K562 (cell line): ENCODE measurements around the gene MKRN2OS. TPM values are rescaled to one million over a fixed set of nuclear protein-coding genes. Genes with fewer than 3 reads are reported as not detected.

ENCODE experiments used
- CBFA2T2 ChIP-seq: fragments of 450-650 bp; conservative IDR thresholded peaks from 2 replicates; pipeline ENCODE4 v1.6.1; 2017; ENCODE audit warnings: mild to moderate bottlenecking
- CBFA2T3 ChIP-seq: fragments of 450-650 bp; IDR thresholded peaks from 2 replicates; pipeline ENCODE4 v1.6.1; 2017
- CEBPB ChIP-seq: fragments of 450-650 bp; IDR thresholded peaks from 2 replicates; pipeline ENCODE4 v1.6.1; 2016; ENCODE audit warnings: missing genetic modification characterization, missing compliant biosample characterization
- CEBPG ChIP-seq, 3 experiments: fragments of 200-800 bp in 1 of 3; sonication (Bioruptor generic) in 1 of 3; sonication (generic) in 1 of 3; formaldehyde crosslinking in 1 of 3; IDR thresholded peaks in 2 of 3; conservative IDR thresholded peaks in 1 of 3; 2 replicates each; pipeline versions ENCODE4 v1.6.1 to v1.8.0; 2016 to 2022; ENCODE audit warnings: missing compliant biosample characterization in 2 of 3, missing genetic modification characterization in 2 of 3, mild to moderate bottlenecking in 1 of 3, missing genetic modification reagents in 1 of 3
- CHAMP1 ChIP-seq: fragments of 450-650 bp; IDR thresholded peaks from 2 replicates; pipeline ENCODE4 v1.6.1; 2016; ENCODE audit warnings: mild to moderate bottlenecking
- DNMT1 ChIP-seq: fragments of 450-650 bp; IDR thresholded peaks from 2 replicates; pipeline ENCODE4 v1.6.1; 2016; ENCODE audit warnings: antibody characterized with exemption, mild to moderate bottlenecking
- ETS2 ChIP-seq: IDR thresholded peaks from 2 replicates; pipeline ENCODE4 v1.6.1; 2016; ENCODE audit warnings: borderline replicate concordance, missing genetic modification characterization, mild to moderate bottlenecking, moderate library complexity, missing compliant biosample characterization; ENCODE audit not compliant: poor library complexity, severe bottlenecking
- JUNB ChIP-seq: fragments of 450-650 bp; formaldehyde crosslinking; conservative IDR thresholded peaks from 2 replicates; pipeline ENCODE4 v1.4.0; 2020; ENCODE audit warnings: mild to moderate bottlenecking
- MNT ChIP-seq, 2 experiments: fragments of 450-650 bp; conservative IDR thresholded peaks; 2 replicates each; pipeline ENCODE4 v1.6.1; 2017; ENCODE audit warnings: mild to moderate bottlenecking in 2 of 2, moderate library complexity in 2 of 2
- PCBP1 ChIP-seq: fragments of 200-400 bp; formaldehyde crosslinking; IDR thresholded peaks from 2 replicates; pipeline ENCODE4 v1.6.1; 2018; ENCODE audit warnings: mild to moderate bottlenecking, low read depth, low read length; ENCODE audit not compliant: poor library complexity, severe bottlenecking
- PHB2 ChIP-seq: fragments of 450-650 bp; IDR thresholded peaks from 2 replicates; pipeline ENCODE4 v1.6.1; 2017; ENCODE audit warnings: low read depth
- PYGO2 ChIP-seq: fragments of 450-650 bp; IDR thresholded peaks from 2 replicates; pipeline ENCODE4 v1.6.1; 2016; ENCODE audit warnings: mild to moderate bottlenecking, missing genetic modification characterization, moderate library complexity, missing compliant biosample characterization
- SIX5 ChIP-seq, 2 experiments: IDR thresholded peaks; 2 replicates each; pipeline ENCODE4 v1.6.1; 2011; ENCODE audit warnings: low read length in 2 of 2, borderline replicate concordance in 1 of 2, low read depth in 1 of 2, mild to moderate bottlenecking in 1 of 2, moderate library complexity in 1 of 2; ENCODE audit not compliant: insufficient read depth in 1 of 2
- TEAD4 ChIP-seq, 2 experiments: sonication (generic) in 1 of 2; formaldehyde crosslinking in 1 of 2; IDR thresholded peaks; 2 replicates each; pipeline versions ENCODE4 v1.6.1 to v1.8.0; 2012 to 2022; ENCODE audit warnings: borderline replicate concordance in 1 of 2, inconsistent platforms in 1 of 2, low read length in 1 of 2, mild to moderate bottlenecking in 1 of 2, missing genetic modification reagents in 1 of 2
- TGIF2 ChIP-seq: sonication (generic); formaldehyde crosslinking; IDR thresholded peaks from 2 replicates; pipeline ENCODE4 v1.8.1; 2022; ENCODE audit warnings: mild to moderate bottlenecking, missing genetic modification reagents, moderate library complexity
- YY1 ChIP-seq, 3 experiments: IDR thresholded peaks; 2 replicates each; pipeline ENCODE4 v1.6.1; 2011; ENCODE audit warnings: low read length in 2 of 3, mild to moderate bottlenecking in 2 of 3, moderate library complexity in 2 of 3, borderline replicate concordance in 1 of 3, control low read depth in 1 of 3, low read depth in 1 of 3; ENCODE audit not compliant: insufficient read depth in 3 of 3, insufficient replicate concordance in 2 of 3, control insufficient read depth in 1 of 3, insufficient read length in 1 of 3; ENCODE audit errors: extremely low read depth in 1 of 3
- ZNF384 ChIP-seq: IDR thresholded peaks from 2 replicates; pipeline ENCODE4 v1.6.1; 2012; ENCODE audit warnings: low read depth, low read length, improper control_type of control experiment
- ZNF436 ChIP-seq: fragments of 250-450, 450-650 bp; sonication (Bioruptor Pico); formaldehyde crosslinking; IDR thresholded peaks from 2 replicates; pipeline ENCODE4 v1.7.0; 2020; ENCODE audit warnings: mild to moderate bottlenecking
- ZNF655 ChIP-seq: fragments of 250-450 bp; sonication (Bioruptor Pico); IDR thresholded peaks from 2 replicates; pipeline ENCODE4 v1.5.0; 2021
- polyA plus RNA-seq, 8 experiments: library from polyadenylated mRNA; depleted of rRNA in 4 of 8; stranded (reverse) in 5 of 8; unstranded in 3 of 8; fragments of >200 nt; fragmentation: Nextera tagmentation in 2 of 8; fragmentation: Illumina TruSeq in 1 of 8; extraction: Ambion mirVana in 2 of 8; extraction: Trizol in 1 of 8; gene quantifications; 2 replicates each; pipeline versions ENCODE4 v1.2.1 to v1.2.3, GENCODE V29; 2011 to 2014; ENCODE audit warnings: inconsistent platforms in 1 of 8, missing spikeins in 1 of 8
- total RNA-seq, 7 experiments: library from RNA; depleted of rRNA in 6 of 7; stranded (reverse); fragments of >200 nt in 6 of 7; fragmentation: Illumina TruSeq in 2 of 7; extraction: Trizol in 2 of 7; gene quantifications; 2 replicates each; pipeline versions ENCODE4 v1.2.1 to v1.2.3, GENCODE V29; 2011 to 2021; ENCODE audit warnings: low replicate concordance in 1 of 7

Gene MKRN2OS
- total and polyA plus RNA-seq, 9 of the 15 experiments (the other 6 are each of a cell fraction or from before 2014, with no cell fraction given), result 0.11 to 0.27 (median 0.17) TPM; not detected in 6

GRCh38 chr3:12556690-12557472, 11.6 kb upstream of the MKRN2OS start, which contains the start of gene MKRN2 (continued):
- no peak; the same call in 1 of the 2 replicates for TF ChIP-seq TGIF2 (CRISPR knock-in tag)
- peak in 2 of 3 experiments; percentile 87 to 89 for TF ChIP-seq YY1 (IDR thresholded peaks at IDR 0.05; ENCODE audit: borderline replicate concordance in 1 of 3, control insufficient read depth in 1 of 3, extremely low read depth in 1 of 3, insufficient read depth in 3 of 3, insufficient read length in 1 of 3, insufficient replicate concordance in 2 of 3, low read depth in 1 of 3, low read length in 2 of 3)
- TF ChIP-seq ETS2, result peak; percentile 18
- peak; percentile 74 to 90 for TF ChIP-seq MNT (conservative IDR thresholded peaks at IDR 0.05)
- TF ChIP-seq PHB2, result no peak
- TF ChIP-seq ZNF384, result peak; percentile 53; the same call in 1 of the 2 replicates
- TF ChIP-seq ZNF655 (CRISPR knock-in tag), result no peak
- no peak for TF ChIP-seq CBFA2T2
- no peak for TF ChIP-seq CEBPB
- TF ChIP-seq SIX5 (IDR thresholded peaks at IDR 0.05; ENCODE audit: borderline replicate concordance in 1 of 2, insufficient read depth in 1 of 2, low read depth in 1 of 2, low read length in 2 of 2), result peak; percentile 52 to 56; a peak in 3 of 4 replicates
- TF ChIP-seq JUNB (CRISPR knock-in tag), result no peak
- TF ChIP-seq ZNF436 (CRISPR knock-in tag), result no peak
- no peak for TF ChIP-seq CEBPG (CRISPR knock-in tag; IDR thresholded peaks at IDR 0.05)
- TF ChIP-seq CEBPG (tag; conservative IDR thresholded peaks at IDR 0.05 in 1 of 2, IDR thresholded peaks at IDR 0.05 in 1 of 2), result no peak
- peak; percentile 53 for TF ChIP-seq TEAD4 (IDR thresholded peaks at IDR 0.05; ENCODE audit: low read length)
- 0 out of 2 replicates have a peak, but pooled peaks have one; percentile 10 for TF ChIP-seq TEAD4 (CRISPR knock-in tag; IDR thresholded peaks at IDR 0.05; ENCODE audit: borderline replicate concordance)
- TF ChIP-seq CHAMP1, result no peak
- TF ChIP-seq PCBP1, result peak; percentile 92
- no peak for TF ChIP-seq CBFA2T3
- no peak for TF ChIP-seq PYGO2 (tag)
- TF ChIP-seq DNMT1, result no peak
